Measurements from ENCODE around the gene MEFV. TPM values are rescaled to one million over a fixed set of nuclear protein-coding genes. Genes with fewer than 3 reads are reported as not detected.

The MEFV gene
- total and polyA plus RNA-seq, 2 of the 13 experiments (the other 11 are each of a cell fraction or from before 2014, with no cell fraction given) = 0.22 TPM; not detected in 1

GRCh38 chr16:3282730-3283542 lies 26.5 kb upstream of the MEFV start, which contains the start of gene ZNF263 (continued):
- TF ChIP-seq, protein P1, sequence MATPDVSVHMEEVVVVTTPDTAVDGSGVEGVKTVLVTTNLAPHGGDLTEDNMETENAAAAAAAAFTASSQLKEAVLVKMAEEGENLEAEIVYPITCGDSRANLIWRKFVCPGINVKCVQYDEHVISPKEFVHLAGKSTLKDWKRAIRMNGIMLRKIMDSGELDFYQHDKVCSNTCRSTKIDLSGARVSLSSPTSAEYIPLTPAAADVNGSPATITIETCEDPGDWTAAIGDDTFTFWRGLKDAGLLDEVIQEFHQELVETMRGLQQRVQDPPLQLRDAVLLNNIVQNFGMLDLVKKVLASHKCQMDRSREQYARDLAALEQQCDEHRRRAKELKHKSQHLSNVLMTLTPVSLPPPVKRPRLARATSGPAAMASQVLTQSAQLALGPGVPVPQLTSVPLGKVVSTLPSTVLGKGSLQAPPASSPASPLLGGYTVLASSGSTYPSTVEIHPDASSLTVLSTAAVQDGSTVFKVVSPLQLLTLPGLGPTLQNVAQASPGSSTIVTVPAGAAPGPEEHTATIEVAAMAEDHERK (CRISPR knock-in tag; IDR thresholded peaks at IDR 0.05; ENCODE audit: low read depth) = 0 out of 2 replicates have a peak, but pooled peaks have one; percentile 49
- TF ChIP-seq ZMAT5 (CRISPR knock-in tag; IDR thresholded peaks at IDR 0.05; ENCODE audit: borderline replicate concordance, low read depth) (no peak), JUND (CRISPR knock-in tag; IDR thresholded peaks at IDR 0.05) (peak; percentile 50; the same call in 1 of the 2 replicates), ZNF629 (CRISPR knock-in tag; conservative IDR thresholded peaks at IDR 0.05) (0 out of 2 replicates have a peak, but pooled peaks have one; percentile 10), STAT5B (CRISPR knock-in tag; IDR thresholded peaks at IDR 0.05) (0 out of 2 replicates have a peak, but pooled peaks have one; percentile 5), PPARG (CRISPR knock-in tag; conservative IDR thresholded peaks at IDR 0.05) (peak; percentile 31; the same call in 1 of the 2 replicates), ELF1 (CRISPR knock-in tag; IDR thresholded peaks at IDR 0.05) (peak; percentile 82), FOXK1 (CRISPR knock-in tag; IDR thresholded peaks at IDR 0.05; ENCODE audit: borderline replicate concordance, low read depth) (peak; percentile 71), RXRA (CRISPR knock-in tag; IDR thresholded peaks at IDR 0.05) (0 out of 2 replicates have a peak, but pooled peaks have one; percentile 20), CBX1 (IDR thresholded peaks at IDR 0.05; ENCODE audit: low read depth) (peak; percentile 46), TRIM24 (CRISPR knock-in tag; IDR thresholded peaks at IDR 0.05) (no peak), SOX6 (IDR thresholded peaks at IDR 0.05) (no peak), SOX6 (CRISPR knock-in tag; IDR thresholded peaks at IDR 0.05) (peak; percentile 25; the same call in 1 of the 2 replicates), ZBTB25 (CRISPR knock-in tag; IDR thresholded peaks at IDR 0.05) (no peak), ADNP (CRISPR knock-in tag; IDR thresholded peaks at IDR 0.05) (no peak), ERF (CRISPR knock-in tag; IDR thresholded peaks at IDR 0.05) (peak; percentile 11; the same call in 1 of the 2 replicates), ZNF773 (CRISPR knock-in tag; IDR thresholded peaks at IDR 0.05; ENCODE audit: borderline replicate concordance) (0 out of 2 replicates have a peak, but pooled peaks have one; percentile 66), NFATC3 (CRISPR knock-in tag; IDR thresholded peaks at IDR 0.05) (no peak)
- TF ChIP-seq, protein P2, sequence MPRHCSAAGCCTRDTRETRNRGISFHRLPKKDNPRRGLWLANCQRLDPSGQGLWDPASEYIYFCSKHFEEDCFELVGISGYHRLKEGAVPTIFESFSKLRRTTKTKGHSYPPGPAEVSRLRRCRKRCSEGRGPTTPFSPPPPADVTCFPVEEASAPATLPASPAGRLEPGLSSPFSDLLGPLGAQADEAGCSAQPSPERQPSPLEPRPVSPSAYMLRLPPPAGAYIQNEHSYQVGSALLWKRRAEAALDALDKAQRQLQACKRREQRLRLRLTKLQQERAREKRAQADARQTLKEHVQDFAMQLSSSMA (CRISPR knock-in tag; IDR thresholded peaks at IDR 0.05) = no peak
- TF ChIP-seq, protein P3, sequence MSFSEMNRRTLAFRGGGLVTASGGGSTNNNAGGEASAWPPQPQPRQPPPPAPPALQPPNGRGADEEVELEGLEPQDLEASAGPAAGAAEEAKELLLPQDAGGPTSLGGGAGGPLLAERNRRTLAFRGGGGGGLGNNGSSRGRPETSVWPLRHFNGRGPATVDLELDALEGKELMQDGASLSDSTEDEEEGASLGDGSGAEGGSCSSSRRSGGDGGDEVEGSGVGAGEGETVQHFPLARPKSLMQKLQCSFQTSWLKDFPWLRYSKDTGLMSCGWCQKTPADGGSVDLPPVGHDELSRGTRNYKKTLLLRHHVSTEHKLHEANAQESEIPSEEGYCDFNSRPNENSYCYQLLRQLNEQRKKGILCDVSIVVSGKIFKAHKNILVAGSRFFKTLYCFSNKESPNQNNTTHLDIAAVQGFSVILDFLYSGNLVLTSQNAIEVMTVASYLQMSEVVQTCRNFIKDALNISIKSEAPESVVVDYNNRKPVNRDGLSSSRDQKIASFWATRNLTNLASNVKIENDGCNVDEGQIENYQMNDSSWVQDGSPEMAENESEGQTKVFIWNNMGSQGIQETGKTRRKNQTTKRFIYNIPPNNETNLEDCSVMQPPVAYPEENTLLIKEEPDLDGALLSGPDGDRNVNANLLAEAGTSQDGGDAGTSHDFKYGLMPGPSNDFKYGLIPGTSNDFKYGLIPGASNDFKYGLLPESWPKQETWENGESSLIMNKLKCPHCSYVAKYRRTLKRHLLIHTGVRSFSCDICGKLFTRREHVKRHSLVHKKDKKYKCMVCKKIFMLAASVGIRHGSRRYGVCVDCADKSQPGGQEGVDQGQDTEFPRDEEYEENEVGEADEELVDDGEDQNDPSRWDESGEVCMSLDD (CRISPR knock-in tag; IDR thresholded peaks at IDR 0.05; ENCODE audit: borderline replicate concordance) = peak; percentile 84
- TF ChIP-seq, protein P4, sequence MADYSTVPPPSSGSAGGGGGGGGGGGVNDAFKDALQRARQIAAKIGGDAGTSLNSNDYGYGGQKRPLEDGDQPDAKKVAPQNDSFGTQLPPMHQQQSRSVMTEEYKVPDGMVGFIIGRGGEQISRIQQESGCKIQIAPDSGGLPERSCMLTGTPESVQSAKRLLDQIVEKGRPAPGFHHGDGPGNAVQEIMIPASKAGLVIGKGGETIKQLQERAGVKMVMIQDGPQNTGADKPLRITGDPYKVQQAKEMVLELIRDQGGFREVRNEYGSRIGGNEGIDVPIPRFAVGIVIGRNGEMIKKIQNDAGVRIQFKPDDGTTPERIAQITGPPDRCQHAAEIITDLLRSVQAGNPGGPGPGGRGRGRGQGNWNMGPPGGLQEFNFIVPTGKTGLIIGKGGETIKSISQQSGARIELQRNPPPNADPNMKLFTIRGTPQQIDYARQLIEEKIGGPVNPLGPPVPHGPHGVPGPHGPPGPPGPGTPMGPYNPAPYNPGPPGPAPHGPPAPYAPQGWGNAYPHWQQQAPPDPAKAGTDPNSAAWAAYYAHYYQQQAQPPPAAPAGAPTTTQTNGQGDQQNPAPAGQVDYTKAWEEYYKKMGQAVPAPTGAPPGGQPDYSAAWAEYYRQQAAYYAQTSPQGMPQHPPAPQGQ (CRISPR knock-in tag; IDR thresholded peaks at IDR 0.05; ENCODE audit: borderline replicate concordance) = no peak
